ENCODE results near the gene CPAMD8. TPM values are rescaled to one million over a fixed set of nuclear protein-coding genes. Genes with fewer than 3 reads are reported as not detected.

The CPAMD8 gene
- total RNA-seq, 2 experiments from 2014 or later = 0.31 to 0.88 TPM

DNA sequence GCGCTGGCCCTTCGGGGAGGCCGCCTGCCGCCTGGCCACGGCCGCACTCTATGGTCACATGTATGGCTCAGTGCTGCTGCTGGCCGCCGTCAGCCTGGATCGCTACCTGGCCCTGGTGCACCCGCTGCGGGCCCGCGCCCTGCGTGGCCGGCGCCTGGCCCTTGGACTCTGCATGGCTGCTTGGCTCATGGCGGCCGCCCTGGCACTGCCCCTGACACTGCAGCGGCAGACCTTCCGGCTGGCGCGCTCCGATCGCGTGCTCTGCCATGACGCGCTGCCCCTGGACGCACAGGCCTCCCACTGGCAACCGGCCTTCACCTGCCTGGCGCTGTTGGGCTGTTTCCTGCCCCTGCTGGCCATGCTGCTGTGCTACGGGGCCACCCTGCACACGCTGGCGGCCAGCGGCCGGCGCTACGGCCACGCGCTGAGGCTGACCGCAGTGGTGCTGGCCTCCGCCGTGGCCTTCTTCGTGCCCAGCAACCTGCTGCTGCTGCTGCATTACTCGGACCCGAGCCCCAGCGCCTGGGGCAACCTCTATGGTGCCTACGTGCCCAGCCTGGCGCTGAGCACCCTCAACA lies 136.6 kb downstream of the CPAMD8 start:
- POLR2A ChIA-PET = no interaction called here
- intact Hi-C loops (cut with micrococcal nuclease) = no loop called here
- peaks cover 19% of the 10 kb centered on the region for H3K27me3 Mint-ChIP-seq

DNA sequence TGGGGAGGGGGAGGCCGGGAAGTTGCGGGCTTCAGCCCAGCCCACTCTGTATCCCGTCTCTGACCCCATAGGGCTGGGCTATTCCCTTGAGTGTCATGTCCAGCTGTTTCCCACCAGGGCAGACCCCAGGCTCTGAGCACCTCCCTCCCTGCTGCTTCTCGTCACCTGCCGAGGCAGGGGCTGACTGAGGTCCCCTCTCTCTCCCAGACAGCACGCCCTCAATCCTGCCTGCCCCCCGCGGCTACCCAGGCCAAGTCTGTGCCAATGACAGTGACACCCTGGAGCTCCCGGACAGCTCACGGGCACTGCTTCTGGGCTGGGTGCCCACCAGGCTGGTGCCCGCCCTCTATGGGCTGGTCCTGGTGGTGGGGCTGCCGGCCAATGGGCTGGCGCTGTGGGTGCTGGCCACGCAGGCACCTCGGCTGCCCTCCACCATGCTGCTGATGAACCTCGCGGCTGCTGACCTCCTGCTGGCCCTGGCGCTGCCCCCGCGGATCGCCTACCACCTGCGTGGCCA lies 137.2 kb downstream of the CPAMD8 start:
- no peaks in the 10 kb centered on the region for H3K36me3 Mint-ChIP-seq
- intact Hi-C loops (cut with micrococcal nuclease) = no loop called here
- ChIA-PET CTCF (no interaction called here), POLR2A (no interaction called here)
- peaks cover 5% of the 10 kb centered on the region for H3K4me1 Mint-ChIP-seq (ENCODE audit: low read depth)
- H3K4me3 Mint-ChIP-seq = no peak overlapping the region
- DNase-seq = no peak
- H3K27me3 Mint-ChIP-seq = peaks cover 15% of the 10 kb centered on the region
- H3K27ac Mint-ChIP-seq = no peak overlapping the region
- no peaks in the 10 kb centered on the region for H3K9me3 Mint-ChIP-seq

More for the DNA sequence above, 136.6 kb downstream of the CPAMD8 start:
- no peak for DNase-seq
- CTCF ChIA-PET = no interaction called here
- H3K27ac Mint-ChIP-seq = no peak overlapping the region
- H3K4me1 Mint-ChIP-seq (ENCODE audit: low read depth) = peaks cover 5% of the 10 kb centered on the region
- no peaks in the 10 kb centered on the region for H3K36me3 Mint-ChIP-seq
- no peaks in the 10 kb centered on the region for H3K9me3 Mint-ChIP-seq
- H3K4me3 Mint-ChIP-seq = no peak overlapping the region

- intact Hi-C loops (cut with micrococcal nuclease) = no loop called here
- Mint-ChIP-seq H3K9me3 (no peaks in the 10 kb centered on the region), H3K27me3 (peaks cover 13% of the 10 kb centered on the region), H3K4me1 (ENCODE audit: low read depth) (peaks cover 5% of the 10 kb centered on the region), H3K27ac (no peak within 1 kb of the TSS), H3K36me3 (no peaks in the 10 kb centered on the region), H3K4me3 (no peak within 1 kb of the TSS)
- no peak for DNase-seq
- POLR2A ChIA-PET = no interaction called here
- CTCF ChIA-PET = no interaction called here
Measured at GRCh38 chr19:16888629-16889365, 137.8 kb downstream of the CPAMD8 start, which contains the start of gene F2RL3. Gene F2RL3 (plus strand): TSS chr19:16888999. CDS start chr19:16889190, 191 bp downstream.

- ChIA-PET POLR2A (no interaction called here), CTCF (no interaction called here)
- H3K36me3 Mint-ChIP-seq = peaks cover 3% of the 10 kb centered on the region
- no peak for DNase-seq
- peaks cover 2% of the 10 kb centered on the region for H3K4me1 Mint-ChIP-seq (ENCODE audit: low read depth)
- intact Hi-C loops (cut with micrococcal nuclease) = no loop called here
- H3K27ac Mint-ChIP-seq = no peak overlapping the region
- H3K27me3 Mint-ChIP-seq = peaks cover 10% of the 10 kb centered on the region
- H3K4me3 Mint-ChIP-seq = no peak overlapping the region
- H3K9me3 Mint-ChIP-seq = peaks cover 5% of the 10 kb centered on the region
Measured at GRCh38 chr19:16887353-16888265, 139.0 kb downstream of the CPAMD8 start.

- Mint-ChIP-seq H3K9me3 (peaks cover 16% of the 10 kb centered on the region), H3K27ac (no peak overlapping the region), H3K27me3 (peaks cover 8% of the 10 kb centered on the region), H3K36me3 (peaks cover 7% of the 10 kb centered on the region), H3K4me3 (no peak overlapping the region), H3K4me1 (ENCODE audit: low read depth) (peaks cover 2% of the 10 kb centered on the region)
- DNase-seq = no peak
- ChIA-PET CTCF (no interaction called here), POLR2A (interaction anchor here (0.7 kb wide), 1 partner anchor 25 kb away, joined by 3 read pairs; no protein-coding TSS in a partner anchor)
- intact Hi-C loops (cut with micrococcal nuclease) = no loop called here
Measured at GRCh38 chr19:16886305-16886880, 140.2 kb downstream of the CPAMD8 start.

- H3K4me1 Mint-ChIP-seq (ENCODE audit: low read depth) = peaks cover 2% of the 10 kb centered on the region
- peaks cover 18% of the 10 kb centered on the region for H3K36me3 Mint-ChIP-seq
- intact Hi-C loops (cut with micrococcal nuclease) = no loop called here
- H3K4me3 Mint-ChIP-seq = no peak overlapping the region
- peaks cover 6% of the 10 kb centered on the region for H3K27me3 Mint-ChIP-seq
- no peak overlapping the region for H3K27ac Mint-ChIP-seq
- ChIA-PET CTCF (no interaction called here), POLR2A (no interaction called here)
- H3K9me3 Mint-ChIP-seq = peaks cover 22% of the 10 kb centered on the region
- DNase-seq = no peak
Measured at GRCh38 chr19:16885166-16885565, 141.4 kb downstream of the CPAMD8 start.

- H3K4me3 Mint-ChIP-seq = no peak overlapping the region
- H3K9me3 Mint-ChIP-seq = peaks cover 22% of the 10 kb centered on the region
- no peak overlapping the region for H3K27ac Mint-ChIP-seq
- ChIA-PET CTCF (no interaction called here), POLR2A (no interaction called here)
- H3K4me1 Mint-ChIP-seq (ENCODE audit: low read depth) = peaks cover 1% of the 10 kb centered on the region
- peaks cover 31% of the 10 kb centered on the region for H3K36me3 Mint-ChIP-seq
- no peaks in the 10 kb centered on the region for H3K27me3 Mint-ChIP-seq
- no peak for DNase-seq
- intact Hi-C loops (cut with micrococcal nuclease) = no loop called here
Measured at GRCh38 chr19:16883522-16883921, 143.1 kb downstream of the CPAMD8 start.

DNA sequence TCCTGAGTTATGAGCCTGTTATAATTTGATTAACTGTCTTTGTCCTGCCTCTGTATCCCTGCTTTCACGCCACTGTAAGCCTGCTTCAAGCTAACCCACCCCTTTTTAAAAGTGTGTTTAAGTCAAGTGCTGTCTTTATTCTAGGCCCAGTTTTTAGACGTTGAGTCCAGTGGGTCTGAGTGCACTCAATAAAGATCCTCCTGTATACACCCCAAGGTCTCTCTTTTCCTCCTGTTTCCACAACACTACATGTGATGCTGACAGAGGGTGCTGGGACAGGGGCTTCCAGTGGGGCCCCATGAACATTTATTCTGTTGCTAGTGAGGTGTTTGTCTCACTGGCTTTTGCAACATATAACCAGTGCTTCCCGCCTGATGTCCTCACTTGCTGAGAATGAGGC lies 144.5 kb downstream of the CPAMD8 start:
- POLR2A ChIA-PET = no interaction called here
- H3K36me3 Mint-ChIP-seq = peaks cover 36% of the 10 kb centered on the region
- peaks cover 22% of the 10 kb centered on the region for H3K9me3 Mint-ChIP-seq

DNA sequence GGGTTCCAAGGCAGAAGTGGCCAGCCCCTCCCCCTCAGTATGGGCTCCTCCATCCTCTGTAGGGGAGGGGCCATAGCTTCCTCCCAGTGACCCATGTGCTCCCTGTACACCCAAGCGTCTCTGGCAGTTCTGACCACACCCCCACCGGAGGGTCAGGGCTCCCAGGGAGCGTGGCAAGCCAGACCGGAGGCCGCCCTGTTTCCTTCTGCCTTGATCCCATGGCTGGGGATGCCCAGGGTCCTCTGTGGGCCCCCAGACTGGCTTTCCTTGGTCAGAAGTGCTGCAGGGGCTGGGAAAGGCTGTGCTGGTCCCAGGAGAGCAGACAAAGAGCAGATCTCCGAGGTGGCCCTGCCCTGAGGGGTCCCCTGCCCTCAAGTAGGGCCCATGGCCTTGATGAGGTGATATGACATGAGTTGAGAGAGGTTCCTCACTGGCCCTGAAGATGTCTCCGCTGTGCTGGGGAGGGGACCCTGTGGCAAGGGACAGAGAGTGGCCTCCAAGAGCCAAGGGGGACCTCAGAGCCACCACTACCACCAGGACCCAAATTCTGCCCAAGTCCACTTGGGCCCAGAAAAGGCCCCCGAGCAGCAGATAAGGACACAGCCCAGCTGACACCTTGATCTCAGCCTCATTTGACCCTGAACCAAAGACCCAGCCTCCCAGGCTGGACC lies 145.6 kb downstream of the CPAMD8 start:
- ChIA-PET CTCF (no interaction called here), POLR2A (no interaction called here)
- Mint-ChIP-seq H3K36me3 (peaks cover 41% of the 10 kb centered on the region), H3K27ac (no peak overlapping the region), H3K4me1 (ENCODE audit: low read depth) (no peaks in the 10 kb centered on the region), H3K27me3 (no peaks in the 10 kb centered on the region), H3K9me3 (peaks cover 22% of the 10 kb centered on the region), H3K4me3 (no peak overlapping the region)
- intact Hi-C loops (cut with micrococcal nuclease) = no loop called here
- DNase-seq = no peak

More for the DNA sequence above, 144.5 kb downstream of the CPAMD8 start:
- no peak for DNase-seq
- CTCF ChIA-PET = no interaction called here
- no peak overlapping the region for H3K27ac Mint-ChIP-seq
- H3K27me3 Mint-ChIP-seq = no peaks in the 10 kb centered on the region
- intact Hi-C loops (cut with micrococcal nuclease) = no loop called here
- H3K4me1 Mint-ChIP-seq (ENCODE audit: low read depth) = no peaks in the 10 kb centered on the region
- H3K4me3 Mint-ChIP-seq = no peak overlapping the region

- intact Hi-C loops (cut with micrococcal nuclease) = no loop called here
- peaks cover 22% of the 10 kb centered on the region for H3K9me3 Mint-ChIP-seq
- peaks cover 11% of the 10 kb centered on the region for H3K4me1 Mint-ChIP-seq (ENCODE audit: low read depth)
- no peaks in the 10 kb centered on the region for H3K27me3 Mint-ChIP-seq
- H3K36me3 Mint-ChIP-seq = peaks cover 51% of the 10 kb centered on the region
- no peak for DNase-seq
- no peak overlapping the region for H3K4me3 Mint-ChIP-seq
- ChIA-PET POLR2A (no interaction called here), CTCF (no interaction called here)
- no peak overlapping the region for H3K27ac Mint-ChIP-seq
Measured at GRCh38 chr19:16878181-16878965, 148.2 kb downstream of the CPAMD8 start.

DNA sequence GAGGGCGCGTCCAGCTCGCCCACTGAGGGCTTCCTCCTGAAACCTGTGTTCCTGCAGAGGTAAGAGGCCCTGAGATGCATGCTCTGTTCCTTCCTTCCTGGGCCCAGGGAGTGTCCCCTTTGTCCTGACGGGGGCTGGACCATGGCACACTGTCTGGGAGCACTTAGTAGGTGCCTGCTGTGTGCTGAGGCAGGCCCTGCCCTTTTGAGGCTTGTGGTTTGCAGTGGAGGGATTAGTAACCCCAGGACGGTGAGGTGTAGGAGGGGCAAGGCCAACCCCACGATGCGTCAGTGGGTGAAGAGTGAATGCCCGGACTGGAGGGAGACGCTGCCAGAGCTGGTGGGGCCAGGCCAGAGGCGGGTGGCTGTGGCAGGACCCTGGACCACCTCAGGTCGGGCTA lies 149.0 kb downstream of the CPAMD8 start:
- Mint-ChIP-seq H3K27ac (no peak overlapping the region), H3K4me3 (no peak overlapping the region), H3K36me3 (peaks cover 49% of the 10 kb centered on the region), H3K4me1 (ENCODE audit: low read depth) (peaks cover 11% of the 10 kb centered on the region), H3K27me3 (no peaks in the 10 kb centered on the region), H3K9me3 (peaks cover 17% of the 10 kb centered on the region)
- ChIA-PET POLR2A (no interaction called here), CTCF (no interaction called here)
- DNase-seq = no peak
- intact Hi-C loops (cut with micrococcal nuclease) = no loop called here
